Vagina (tissue), 2 donors: ENCODE data around the gene IQCC. TPM values are rescaled to one million over a fixed set of nuclear protein-coding genes. Genes with fewer than 3 reads are reported as not detected.

ENCODE experiments used
- DNase-seq, 2 donors: peaks; one replicate each; pipeline ENCODE4 v3.0.0-alpha.2; 2017; ENCODE audit errors: extremely low spot score in 2 of 2
- H3K27ac ChIP-seq: fragments of 200-600 bp; sonication (generic); one replicate; pipeline ENCODE4 v1.5.1; 2019
- H3K27me3 ChIP-seq: fragments of 200-600 bp; sonication (generic); one replicate; pipeline ENCODE4 v1.5.1; 2019
- H3K36me3 ChIP-seq, 2 donors: fragments of 200-600 bp; sonication (generic); one replicate each; pipeline ENCODE4 v1.5.1; 2017 to 2019
- H3K4me1 ChIP-seq: fragments of 200-600 bp; sonication (generic); one replicate; pipeline ENCODE4 v1.5.1; 2019
- H3K4me3 ChIP-seq, 2 donors: fragments of 200-600 bp; sonication (generic); 1 replicate in 1 of 2; 2 replicates in 1 of 2; pipeline ENCODE4 v1.5.1; 2016 to 2019
- H3K9me3 ChIP-seq: fragments of 200-600 bp; sonication (generic); one replicate; pipeline ENCODE4 v1.5.1; 2019
- POLR2A ChIP-seq, 2 donors: fragments of 450-650 bp; IDR thresholded peaks; one replicate each; pipeline ENCODE4 v1.6.1; 2017; ENCODE audit warnings: antibody characterized with exemption in 2 of 2, mild to moderate bottlenecking in 2 of 2, moderate library complexity in 2 of 2
- POLR2AphosphoS5 ChIP-seq, 2 donors: sonication (generic); formaldehyde crosslinking; IDR thresholded peaks; one replicate each; pipeline ENCODE4 v1.9.0; 2017; ENCODE audit warnings: antibody characterized with exemption in 2 of 2, mild to moderate bottlenecking in 2 of 2, low read depth in 1 of 2; ENCODE audit not compliant: insufficient read depth in 1 of 2
- intact Hi-C: fragments of 100-400 bp; cut with DNase I; formaldehyde crosslinking; loops from one replicate; pipeline ENCODE4 v1.15.1; 2023
- total RNA-seq: library from RNA; depleted of rRNA; stranded (reverse); fragments of >200 nt; gene quantifications from one replicate; pipeline ENCODE4 v1.2.3, GENCODE V29; 2016
- TF ChIP-seq, protein P1 (sequence below), 3 experiments: fragments of 450-650 bp in 2 of 3; fragments of 200-600 bp in 1 of 3; sonication (generic) in 1 of 3; IDR thresholded peaks; one replicate each; pipeline ENCODE4 v1.5.1; 2017 to 2019; ENCODE audit warnings: antibody characterized with exemption in 3 of 3, mild to moderate bottlenecking in 2 of 3, moderate library complexity in 2 of 3

IQCC gene
- total RNA-seq, 1 donor from 2014 or later: not detected

DNA sequence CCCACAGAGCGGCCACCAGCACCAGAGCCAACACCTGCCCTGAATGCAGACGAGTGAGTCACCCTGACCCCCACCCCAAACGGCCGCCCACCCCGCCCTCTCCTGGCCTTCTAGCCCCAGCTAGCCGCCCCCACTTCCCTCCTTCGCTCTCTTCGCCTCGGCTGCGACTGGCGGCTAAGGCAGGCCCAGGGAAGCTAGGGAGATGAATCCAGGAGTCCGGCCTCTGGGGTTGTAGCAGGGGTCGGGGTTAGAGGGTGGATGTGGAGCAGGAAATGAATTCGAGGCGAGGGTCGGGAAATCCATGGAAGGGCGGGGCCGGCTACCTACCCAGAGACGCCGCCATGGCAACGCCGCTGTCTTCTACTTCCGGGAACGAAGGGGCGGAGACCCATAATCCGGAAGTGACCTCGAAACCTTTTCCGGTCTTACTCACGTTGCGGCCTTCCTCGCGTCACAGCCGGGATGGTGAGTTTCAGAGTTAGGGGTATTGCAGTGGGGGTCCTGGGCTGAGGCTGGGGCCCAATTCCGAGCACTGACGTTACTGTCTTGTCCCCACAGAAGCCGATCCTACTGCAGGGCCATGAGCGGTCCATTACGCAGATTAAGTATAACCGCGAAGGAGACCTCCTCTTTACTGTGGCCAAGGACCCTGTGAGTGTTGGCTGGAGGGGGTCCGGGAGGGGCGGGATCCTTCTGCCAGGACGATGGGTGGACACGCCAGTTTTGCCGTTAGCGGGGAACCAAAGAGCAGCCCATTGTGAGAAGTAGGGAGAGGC, 16.7 kb downstream of the IQCC start, which contains the start of the genes EIF3I and TMEM234:
Gene EIF3I, plus strand, starts transcription at position 428 of the 776 bp plus-strand sequence. Its CDS starts 35 bp downstream, at position 463.
Gene TMEM234, minus strand, starts transcription at position 374 of the 776 bp plus-strand sequence. Its CDS starts 31 bp downstream, at position 343.
- peak within 1 kb of the TSS; percentile 92 to 95 for H3K4me3 ChIP-seq
- H3K27me3 ChIP-seq: no peaks in the 10 kb centered on the region
- no peak for DNase-seq
- peak in 1 of 2 donors; percentile 71 for TF ChIP-seq POLR2A (IDR thresholded peaks at IDR 0.05)
- peak; percentile 95 for TF ChIP-seq POLR2AphosphoS5 (IDR thresholded peaks at IDR 0.05; ENCODE audit: insufficient read depth in 1 of 2, low read depth in 1 of 2)
- TF ChIP-seq, protein P1, sequence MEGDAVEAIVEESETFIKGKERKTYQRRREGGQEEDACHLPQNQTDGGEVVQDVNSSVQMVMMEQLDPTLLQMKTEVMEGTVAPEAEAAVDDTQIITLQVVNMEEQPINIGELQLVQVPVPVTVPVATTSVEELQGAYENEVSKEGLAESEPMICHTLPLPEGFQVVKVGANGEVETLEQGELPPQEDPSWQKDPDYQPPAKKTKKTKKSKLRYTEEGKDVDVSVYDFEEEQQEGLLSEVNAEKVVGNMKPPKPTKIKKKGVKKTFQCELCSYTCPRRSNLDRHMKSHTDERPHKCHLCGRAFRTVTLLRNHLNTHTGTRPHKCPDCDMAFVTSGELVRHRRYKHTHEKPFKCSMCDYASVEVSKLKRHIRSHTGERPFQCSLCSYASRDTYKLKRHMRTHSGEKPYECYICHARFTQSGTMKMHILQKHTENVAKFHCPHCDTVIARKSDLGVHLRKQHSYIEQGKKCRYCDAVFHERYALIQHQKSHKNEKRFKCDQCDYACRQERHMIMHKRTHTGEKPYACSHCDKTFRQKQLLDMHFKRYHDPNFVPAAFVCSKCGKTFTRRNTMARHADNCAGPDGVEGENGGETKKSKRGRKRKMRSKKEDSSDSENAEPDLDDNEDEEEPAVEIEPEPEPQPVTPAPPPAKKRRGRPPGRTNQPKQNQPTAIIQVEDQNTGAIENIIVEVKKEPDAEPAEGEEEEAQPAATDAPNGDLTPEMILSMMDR (IDR thresholded peaks at IDR 0.05): no peak
- peaks cover 0 to 31% of the 10 kb centered on the region in 2 donors for H3K36me3 ChIP-seq
- intact Hi-C loops: loop anchor here (10.0 kb wide), 1 partner anchor 173 kb away; the partner anchor contains the start of gene BSDC1
- H3K4me1 ChIP-seq: peaks cover 28% of the 10 kb centered on the region
- peak within 1 kb of the TSS; percentile 87 for H3K27ac ChIP-seq
- no peaks in the 10 kb centered on the region for H3K9me3 ChIP-seq

DNA sequence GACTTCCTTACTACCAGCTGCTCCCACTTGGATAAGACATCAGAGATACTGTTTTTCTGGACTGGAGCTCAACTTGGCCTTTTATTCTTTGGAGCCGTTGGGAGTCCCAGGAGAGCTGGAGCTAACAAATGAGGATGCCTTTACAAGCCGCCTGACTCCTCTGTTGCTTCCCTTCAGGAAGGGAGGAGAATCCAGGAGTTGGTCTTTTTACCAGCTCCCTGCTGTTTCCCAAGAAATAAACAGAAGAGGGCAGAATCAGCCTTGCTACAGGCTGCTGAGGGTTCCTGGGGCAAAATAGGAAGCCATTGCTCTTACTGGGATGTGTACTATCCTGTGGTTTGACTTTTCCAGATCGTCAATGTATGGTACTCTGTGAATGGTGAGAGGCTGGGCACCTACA, 18.2 kb downstream of the IQCC start:
- intact Hi-C loops: loop anchor here (10.0 kb wide), 1 partner anchor 171 kb away; the partner anchor contains the start of gene BSDC1
- H3K4me3 ChIP-seq: peak overlapping the region in 1 of 2 donors; percentile 95
- H3K27ac ChIP-seq: peak overlapping the region; percentile 87
- H3K36me3 ChIP-seq: peaks cover 0 to 46% of the 10 kb centered on the region in 2 donors
- DNase-seq: no peak
- no peaks in the 10 kb centered on the region for H3K27me3 ChIP-seq
- TF ChIP-seq POLR2A (IDR thresholded peaks at IDR 0.05): no peak
- no peak for TF ChIP-seq POLR2AphosphoS5 (IDR thresholded peaks at IDR 0.05; ENCODE audit: insufficient read depth in 1 of 2, low read depth in 1 of 2)
- peaks cover 28% of the 10 kb centered on the region for H3K4me1 ChIP-seq
- H3K9me3 ChIP-seq: no peaks in the 10 kb centered on the region

DNA sequence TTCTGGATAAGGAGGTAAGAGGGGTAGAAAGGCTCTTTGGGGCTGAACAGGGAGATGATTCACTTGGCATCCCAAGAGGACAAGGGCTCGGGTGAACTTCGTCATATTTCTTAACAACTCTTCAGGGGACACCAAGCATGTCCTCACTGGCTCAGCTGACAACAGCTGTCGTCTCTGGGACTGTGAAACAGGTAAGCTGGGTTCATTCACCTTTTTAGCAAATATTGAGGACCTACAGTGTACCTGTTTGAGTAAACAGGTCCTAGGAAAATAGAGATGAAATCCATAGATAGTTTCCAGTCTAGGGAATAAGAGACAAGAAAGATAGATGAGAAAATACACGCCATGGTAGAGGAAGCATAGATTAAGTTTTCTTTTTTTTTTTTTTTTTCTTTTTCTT, 18.8 kb downstream of the IQCC start:
- no peaks in the 10 kb centered on the region for H3K9me3 ChIP-seq
- peaks cover 0 to 52% of the 10 kb centered on the region in 2 donors for H3K36me3 ChIP-seq
- H3K4me3 ChIP-seq: no peak overlapping the region
- H3K4me1 ChIP-seq: peaks cover 28% of the 10 kb centered on the region
- H3K27ac ChIP-seq: no peak overlapping the region
- intact Hi-C loops: loop anchor here (10.0 kb wide), 1 partner anchor 171 kb away; the partner anchor contains the start of gene BSDC1
- H3K27me3 ChIP-seq: no peaks in the 10 kb centered on the region
- TF ChIP-seq, protein P1 (IDR thresholded peaks at IDR 0.05): no peak
- DNase-seq: no peak

DNA sequence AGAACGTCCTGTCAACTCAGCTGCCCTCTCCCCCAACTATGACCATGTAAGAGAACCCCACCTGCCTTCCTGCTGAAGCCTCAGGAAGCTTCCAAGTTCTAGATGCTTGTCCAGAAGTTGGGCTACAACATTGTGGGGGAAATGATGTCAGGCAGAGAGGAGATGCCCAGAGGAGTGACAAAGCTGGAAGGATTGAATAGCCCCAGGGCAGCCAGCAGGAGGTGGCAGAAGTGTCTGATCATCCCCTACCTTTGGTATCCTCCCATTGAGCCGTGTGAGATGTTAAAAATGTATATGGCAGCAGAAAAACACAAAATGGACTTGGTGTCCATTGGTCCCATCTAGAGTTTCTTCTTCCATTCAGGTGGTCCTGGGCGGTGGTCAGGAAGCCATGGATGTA, 23.3 kb downstream of the IQCC start:
- Histone ChIP-seq H3K9me3 (no peaks in the 10 kb centered on the region), H3K36me3 (peaks cover 0 to 83% of the 10 kb centered on the region in 2 donors), H3K4me3 (no peak overlapping the region), H3K27me3 (no peaks in the 10 kb centered on the region), H3K4me1 (peaks cover 4% of the 10 kb centered on the region), H3K27ac (no peak overlapping the region)
- intact Hi-C loops: loop anchor here (10.0 kb wide), 1 partner anchor 166 kb away; the partner anchor contains the start of gene BSDC1
- DNase-seq: no peak
- no peak for TF ChIP-seq POLR2A (IDR thresholded peaks at IDR 0.05)
- no peak for TF ChIP-seq POLR2AphosphoS5 (IDR thresholded peaks at IDR 0.05; ENCODE audit: insufficient read depth in 1 of 2, low read depth in 1 of 2)
- TF ChIP-seq, protein P1 (IDR thresholded peaks at IDR 0.05): no peak

DNA sequence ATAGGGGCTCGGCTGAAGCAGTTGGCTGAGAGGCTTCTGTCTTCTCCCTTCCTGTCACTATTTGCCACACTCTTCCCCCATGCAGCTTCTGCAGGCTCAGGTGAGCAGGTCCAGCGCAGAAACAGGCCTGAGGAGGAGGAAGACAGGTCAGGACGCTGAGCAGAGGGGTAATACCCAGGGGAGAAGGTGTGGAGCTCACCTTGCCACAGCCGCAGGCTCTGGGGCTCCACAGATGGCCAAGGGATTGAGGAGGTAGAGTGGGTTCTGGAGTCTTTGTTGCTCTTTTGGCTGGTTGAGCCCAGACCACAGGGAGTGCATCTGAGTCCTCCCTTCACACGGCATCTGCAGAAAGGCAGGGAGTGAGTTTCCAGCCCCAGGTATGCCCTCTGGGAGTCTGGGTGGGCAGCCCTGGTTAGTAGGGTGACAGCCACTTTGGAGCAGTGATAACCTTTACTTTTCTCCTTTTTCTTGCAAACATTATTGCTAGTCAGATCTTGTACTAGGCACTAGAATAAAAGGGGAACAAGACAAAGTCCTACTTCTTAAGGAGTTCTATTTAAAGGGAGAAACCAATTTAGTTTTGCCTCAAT, 26.5 kb downstream of the IQCC start:
- intact Hi-C loops: no loop called here
- no peak overlapping the region for H3K4me3 ChIP-seq
- DNase-seq: no peak
- no peaks in the 10 kb centered on the region for H3K27me3 ChIP-seq
- peaks cover 0 to 54% of the 10 kb centered on the region in 2 donors for H3K36me3 ChIP-seq
- no peaks in the 10 kb centered on the region for H3K4me1 ChIP-seq
- H3K9me3 ChIP-seq: no peaks in the 10 kb centered on the region
- TF ChIP-seq POLR2A (IDR thresholded peaks at IDR 0.05): no peak
- TF ChIP-seq, protein P1 (IDR thresholded peaks at IDR 0.05): no peak
- no peak for TF ChIP-seq POLR2AphosphoS5 (IDR thresholded peaks at IDR 0.05; ENCODE audit: insufficient read depth in 1 of 2, low read depth in 1 of 2)
- H3K27ac ChIP-seq: no peak overlapping the region
